Testis (tissue), 3 donors: Measurements from ENCODE around the gene ID3. TPM values are rescaled to one million over a fixed set of nuclear protein-coding genes. Genes with fewer than 3 reads are reported as not detected.

Experiments used
- DNase-seq: peaks from one replicate; pipeline ENCODE4 v3.0.0-alpha.2; 2019
- H3K27ac ChIP-seq, 2 donors: fragments of 200-600 bp; sonication (generic); one replicate each; pipeline ENCODE4 v1.5.1; 2019
- H3K27me3 ChIP-seq: fragments of 200-600 bp; sonication (generic); one replicate; pipeline ENCODE4 v1.5.1; 2019
- H3K36me3 ChIP-seq: fragments of 200-600 bp; sonication (generic); one replicate; pipeline ENCODE4 v1.5.1; 2017; ENCODE audit warnings: low read depth; ENCODE audit errors: missing control alignments
- H3K4me1 ChIP-seq: fragments of 200-600 bp; sonication (generic); one replicate; pipeline ENCODE4 v1.5.1; 2019
- H3K4me3 ChIP-seq, 2 donors: fragments of 200-600 bp; sonication (generic); one replicate each; pipeline ENCODE4 v1.5.1; 2017 to 2019
- H3K9me3 ChIP-seq: fragments of 200-600 bp; sonication (generic); one replicate; pipeline ENCODE4 v1.5.1; 2017
- POLR2A ChIP-seq: fragments of 450-650 bp; IDR thresholded peaks from one replicate; pipeline ENCODE4 v1.6.1; 2017; ENCODE audit warnings: antibody characterized with exemption, mild to moderate bottlenecking, moderate library complexity
- WGBS, 2 donors: methylation state at CpG; one replicate each; pipeline ENCODE4 v1.1.5; 2018; 5-methylcytosine and 5-hydroxymethylcytosine counted together
- intact Hi-C: fragments of 100-400 bp; cut with DNase I; formaldehyde crosslinking; loops from one replicate; pipeline ENCODE4 v1.15.1; 2023; ENCODE audit warnings: low total_unique reads
- polyA plus RNA-seq: library from polyadenylated mRNA; stranded (reverse); fragments of 350-450 nt; fragmentation: Illumina TruSeq; extraction: RNeasy Lipid Tissue Mini Kit (QIAGEN cat#74804); gene quantifications from one replicate; pipeline ENCODE4 v1.2.3, GENCODE V29; 2014; ENCODE audit warnings: low read depth, low replicate concordance; ENCODE audit not compliant: insufficient read depth
- total RNA-seq, 2 donors: library from RNA; depleted of rRNA; stranded (reverse); fragments of >200 nt; gene quantifications; one replicate each; pipeline ENCODE4 v1.2.3, GENCODE V29; 2016
- TF ChIP-seq, protein P1 (sequence below), 3 experiments: fragments of 450-650 bp in 2 of 3; fragments of 200-600 bp in 1 of 3; sonication (generic) in 1 of 3; IDR thresholded peaks; one replicate each; pipeline ENCODE4 v1.5.1; 2016 to 2019; ENCODE audit warnings: antibody characterized with exemption in 3 of 3, mild to moderate bottlenecking in 2 of 3, moderate library complexity in 1 of 3

Gene ID3
- total and polyA plus RNA-seq, 3 donors from 2014 or later = 24.5 to 34.5 (median 27.2) TPM

DNA sequence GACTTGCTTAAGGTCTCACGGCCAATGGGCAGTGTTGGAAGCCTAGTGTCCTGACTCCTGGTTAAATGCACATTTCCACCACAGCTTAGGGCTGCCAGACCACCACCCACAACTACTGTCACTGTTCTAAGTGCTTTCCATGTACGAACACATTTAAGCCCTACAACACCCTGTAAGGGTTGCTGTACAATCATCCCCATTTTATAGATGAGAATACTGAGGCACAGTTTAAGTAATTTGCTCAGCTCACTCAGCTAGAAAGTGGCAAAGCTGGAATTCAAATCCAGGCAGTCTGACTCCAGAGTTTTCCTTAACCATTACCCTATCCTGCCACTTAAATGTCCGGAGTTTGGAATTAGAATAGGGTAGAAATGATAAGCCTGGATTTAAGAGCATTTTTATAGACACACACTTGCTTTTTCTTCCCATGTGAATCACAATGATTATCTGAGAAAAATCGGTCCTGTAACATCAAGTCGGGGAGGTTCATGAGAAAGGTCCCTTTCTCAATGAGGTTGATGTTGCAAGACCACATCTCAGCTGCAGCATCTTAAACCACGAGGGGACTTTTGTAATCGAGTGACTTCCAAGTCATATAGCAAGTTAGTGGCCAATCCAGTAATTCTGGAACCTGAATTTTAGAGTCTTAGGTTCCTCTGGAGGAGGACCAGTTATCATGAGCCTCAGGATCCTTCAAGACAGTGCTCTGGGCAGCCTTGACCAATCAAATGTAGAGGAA, 36.9 kb downstream of the ID3 start:
- Histone ChIP-seq H3K27ac (no peak overlapping the region), H3K4me3 (peak overlapping the region in 1 of 2 donors; percentile 35), H3K36me3 (no peaks in the 10 kb centered on the region), H3K27me3 (no peaks in the 10 kb centered on the region), H3K4me1 (no peaks in the 10 kb centered on the region), H3K9me3 (no peaks in the 10 kb centered on the region)
- intact Hi-C loops = no loop called here
- DNase-seq = no peak
- WGBS, 2 donors = 76 to 80% methylated on average over 7 of the region's 7 CpGs
- TF ChIP-seq, protein P1, sequence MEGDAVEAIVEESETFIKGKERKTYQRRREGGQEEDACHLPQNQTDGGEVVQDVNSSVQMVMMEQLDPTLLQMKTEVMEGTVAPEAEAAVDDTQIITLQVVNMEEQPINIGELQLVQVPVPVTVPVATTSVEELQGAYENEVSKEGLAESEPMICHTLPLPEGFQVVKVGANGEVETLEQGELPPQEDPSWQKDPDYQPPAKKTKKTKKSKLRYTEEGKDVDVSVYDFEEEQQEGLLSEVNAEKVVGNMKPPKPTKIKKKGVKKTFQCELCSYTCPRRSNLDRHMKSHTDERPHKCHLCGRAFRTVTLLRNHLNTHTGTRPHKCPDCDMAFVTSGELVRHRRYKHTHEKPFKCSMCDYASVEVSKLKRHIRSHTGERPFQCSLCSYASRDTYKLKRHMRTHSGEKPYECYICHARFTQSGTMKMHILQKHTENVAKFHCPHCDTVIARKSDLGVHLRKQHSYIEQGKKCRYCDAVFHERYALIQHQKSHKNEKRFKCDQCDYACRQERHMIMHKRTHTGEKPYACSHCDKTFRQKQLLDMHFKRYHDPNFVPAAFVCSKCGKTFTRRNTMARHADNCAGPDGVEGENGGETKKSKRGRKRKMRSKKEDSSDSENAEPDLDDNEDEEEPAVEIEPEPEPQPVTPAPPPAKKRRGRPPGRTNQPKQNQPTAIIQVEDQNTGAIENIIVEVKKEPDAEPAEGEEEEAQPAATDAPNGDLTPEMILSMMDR (IDR thresholded peaks at IDR 0.05) = no peak
- TF ChIP-seq POLR2A = no peak

DNA sequence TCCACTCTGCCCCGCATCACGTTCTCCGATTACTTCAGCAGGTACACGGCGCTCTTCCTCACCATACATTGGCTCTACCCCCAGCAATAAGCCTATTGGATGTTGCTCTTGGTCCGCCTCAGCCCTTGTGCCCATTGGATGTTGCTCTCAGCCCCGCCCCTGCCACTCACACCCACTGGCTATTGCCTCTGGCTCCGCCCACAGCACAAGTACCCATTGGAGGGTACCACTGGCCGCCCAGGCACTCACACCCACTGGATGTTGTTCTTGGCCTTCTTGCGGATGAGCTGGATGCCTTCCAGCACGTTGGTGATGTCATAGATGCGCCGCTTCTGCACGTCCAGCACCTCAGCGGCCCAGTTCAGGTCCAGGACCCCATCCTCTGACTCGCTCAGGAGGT, 37.7 kb downstream of the ID3 start:
- intact Hi-C loops = no loop called here
- Histone ChIP-seq H3K27me3 (no peaks in the 10 kb centered on the region), H3K36me3 (no peaks in the 10 kb centered on the region), H3K4me1 (no peaks in the 10 kb centered on the region), H3K4me3 (peak overlapping the region; percentile 22 to 35), H3K27ac (no peak overlapping the region), H3K9me3 (no peaks in the 10 kb centered on the region)
- whole genome bisulfite sequencing, 2 donors = 75 to 87% methylated on average over 13 to 16 of the region's 16 CpGs
- TF ChIP-seq, protein P1 (IDR thresholded peaks at IDR 0.05) = no peak
- no peak for TF ChIP-seq POLR2A
- peak; percentile 82 for DNase-seq

DNA sequence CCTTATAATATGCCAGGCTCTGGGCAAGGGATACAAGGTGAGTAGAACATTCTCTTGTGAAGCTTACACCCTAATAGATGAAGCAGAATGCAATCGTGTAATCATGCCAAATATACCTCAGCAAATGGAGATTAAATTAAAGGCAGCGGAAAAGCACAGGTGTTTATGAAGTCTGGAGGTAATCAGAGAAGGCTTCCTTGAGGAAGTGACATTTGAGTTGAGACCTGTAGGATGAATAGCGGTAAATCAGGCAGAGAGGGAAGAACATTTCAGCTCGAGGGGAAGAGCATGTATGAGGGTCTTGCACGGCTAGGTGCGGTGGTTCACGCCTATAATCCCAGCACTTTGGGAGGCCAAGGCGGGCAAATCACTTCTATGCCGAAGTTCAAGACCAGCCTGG, 41.7 kb downstream of the ID3 start:
- Histone ChIP-seq H3K36me3 (no peaks in the 10 kb centered on the region), H3K4me3 (no peak overlapping the region), H3K27ac (no peak overlapping the region), H3K9me3 (no peaks in the 10 kb centered on the region), H3K27me3 (no peaks in the 10 kb centered on the region), H3K4me1 (no peaks in the 10 kb centered on the region)
- intact Hi-C loops = no loop called here
- no peak for DNase-seq
- no peak for TF ChIP-seq POLR2A
- TF ChIP-seq, protein P1 (IDR thresholded peaks at IDR 0.05) = no peak
- 88 to 96% methylated on average over 9 of the region's 9 CpGs for WGBS, 2 donors

DNA sequence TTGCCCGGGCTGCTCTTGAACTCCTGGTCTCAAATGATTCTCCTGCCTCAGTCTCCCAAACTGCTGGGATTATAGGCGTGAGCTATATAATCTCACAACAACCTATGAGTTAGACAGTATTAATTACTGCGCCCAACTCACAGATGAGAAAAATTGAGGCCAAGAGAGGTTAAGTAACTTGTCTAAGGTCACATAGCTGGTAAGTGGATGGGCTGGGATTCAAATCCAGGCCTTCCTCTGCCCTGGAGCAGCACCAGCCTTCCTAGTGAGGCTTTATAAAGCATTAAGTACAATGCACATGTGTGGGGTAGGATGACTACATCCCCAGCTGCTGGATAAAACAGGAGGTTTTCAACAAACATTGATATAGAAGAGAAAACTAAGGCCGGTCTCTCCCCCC, 43.4 kb downstream of the ID3 start:
- Histone ChIP-seq H3K36me3 (no peaks in the 10 kb centered on the region), H3K27me3 (no peaks in the 10 kb centered on the region), H3K4me1 (no peaks in the 10 kb centered on the region), H3K9me3 (no peaks in the 10 kb centered on the region), H3K4me3 (no peak overlapping the region), H3K27ac (no peak overlapping the region)
- intact Hi-C loops = no loop called here
- WGBS, 2 donors = 96 to 100% methylated on average over 4 of the region's 4 CpGs
- DNase-seq = no peak
- no peak for TF ChIP-seq POLR2A
- TF ChIP-seq, protein P1 (IDR thresholded peaks at IDR 0.05) = no peak
